ENCODE measurements around the gene BASP1. TPM values are rescaled to one million over a fixed set of nuclear protein-coding genes. Genes with fewer than 3 reads are reported as not detected.

BASP1 gene
- polyA plus RNA-seq, 1 of the 3 experiments (the other 2 are of a cell fraction): 107 TPM

DNA sequence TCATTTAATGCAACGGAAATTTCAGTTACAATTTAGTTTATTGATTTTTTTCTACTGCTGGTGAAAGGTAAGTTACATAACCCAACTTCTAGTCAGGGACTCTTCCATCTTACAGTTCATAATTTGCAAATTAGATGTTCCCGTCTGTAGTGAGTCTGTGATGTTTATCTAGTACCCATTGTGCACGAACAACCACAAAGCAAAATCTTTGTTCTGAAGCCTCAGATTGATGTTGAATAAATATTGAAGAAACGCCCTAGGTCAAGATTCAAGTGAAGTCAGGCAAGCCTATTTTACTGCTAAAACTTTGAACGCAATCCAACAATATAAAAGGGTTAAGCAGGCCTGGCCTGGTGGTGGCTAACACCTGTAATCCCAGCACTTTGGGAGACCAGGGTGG is 43.1 kb downstream of the BASP1 start:
- WGBS (ENCODE audit: low lambda C conversion rate): 93% methylated on average over 5 of the region's 5 CpGs
- H3K27ac ChIP-seq (ENCODE audit: low read depth in 2 of 2, low read length in 1 of 2): no peak overlapping the region
- H3K79me2 ChIP-seq (ENCODE audit: insufficient read depth): peaks cover 94% of the 10 kb centered on the region; the same call in 1 of the 2 replicates
- ChIA-PET POLR2A (no interaction called here), CTCF (interaction anchor here (0.7 kb wide), 1 partner anchor 1474 kb away, joined by 3 read pairs; no protein-coding TSS in a partner anchor)
- no peaks in the 10 kb centered on the region for H4K20me1 ChIP-seq (ENCODE audit: insufficient read depth)
- H3K9me2 ChIP-seq: no peaks in the 10 kb centered on the region
- DNase-seq: no peak
- no peak overlapping the region for H3K4me2 ChIP-seq
- H3K4me3 ChIP-seq (ENCODE audit: low read depth in 2 of 2, low read length in 1 of 2): no peak overlapping the region
- H3K4me1 ChIP-seq (ENCODE audit: control insufficient read depth in 1 of 2, insufficient read depth in 2 of 2, low read depth in 1 of 2, low read length in 1 of 2): peaks cover 0 to 11% of the 10 kb centered on the region in 2 experiments; a peak in 1 of 4 replicates
- H2AFZ ChIP-seq (ENCODE audit: low read depth): no peak overlapping the region
- H3K27me3 ChIP-seq (ENCODE audit: insufficient read depth): no peaks in the 10 kb centered on the region
- H3K9ac ChIP-seq: no peak overlapping the region
- no peak for TF ChIP-seq ELF1 (IDR thresholded peaks at IDR 0.05)
- TF ChIP-seq SIN3A (IDR thresholded peaks at IDR 0.05; ENCODE audit: borderline replicate concordance, low read depth, low read length): no peak
- TF ChIP-seq, protein P1, sequence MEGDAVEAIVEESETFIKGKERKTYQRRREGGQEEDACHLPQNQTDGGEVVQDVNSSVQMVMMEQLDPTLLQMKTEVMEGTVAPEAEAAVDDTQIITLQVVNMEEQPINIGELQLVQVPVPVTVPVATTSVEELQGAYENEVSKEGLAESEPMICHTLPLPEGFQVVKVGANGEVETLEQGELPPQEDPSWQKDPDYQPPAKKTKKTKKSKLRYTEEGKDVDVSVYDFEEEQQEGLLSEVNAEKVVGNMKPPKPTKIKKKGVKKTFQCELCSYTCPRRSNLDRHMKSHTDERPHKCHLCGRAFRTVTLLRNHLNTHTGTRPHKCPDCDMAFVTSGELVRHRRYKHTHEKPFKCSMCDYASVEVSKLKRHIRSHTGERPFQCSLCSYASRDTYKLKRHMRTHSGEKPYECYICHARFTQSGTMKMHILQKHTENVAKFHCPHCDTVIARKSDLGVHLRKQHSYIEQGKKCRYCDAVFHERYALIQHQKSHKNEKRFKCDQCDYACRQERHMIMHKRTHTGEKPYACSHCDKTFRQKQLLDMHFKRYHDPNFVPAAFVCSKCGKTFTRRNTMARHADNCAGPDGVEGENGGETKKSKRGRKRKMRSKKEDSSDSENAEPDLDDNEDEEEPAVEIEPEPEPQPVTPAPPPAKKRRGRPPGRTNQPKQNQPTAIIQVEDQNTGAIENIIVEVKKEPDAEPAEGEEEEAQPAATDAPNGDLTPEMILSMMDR (IDR thresholded peaks at IDR 0.05): no peak
- TF ChIP-seq, protein P2, sequence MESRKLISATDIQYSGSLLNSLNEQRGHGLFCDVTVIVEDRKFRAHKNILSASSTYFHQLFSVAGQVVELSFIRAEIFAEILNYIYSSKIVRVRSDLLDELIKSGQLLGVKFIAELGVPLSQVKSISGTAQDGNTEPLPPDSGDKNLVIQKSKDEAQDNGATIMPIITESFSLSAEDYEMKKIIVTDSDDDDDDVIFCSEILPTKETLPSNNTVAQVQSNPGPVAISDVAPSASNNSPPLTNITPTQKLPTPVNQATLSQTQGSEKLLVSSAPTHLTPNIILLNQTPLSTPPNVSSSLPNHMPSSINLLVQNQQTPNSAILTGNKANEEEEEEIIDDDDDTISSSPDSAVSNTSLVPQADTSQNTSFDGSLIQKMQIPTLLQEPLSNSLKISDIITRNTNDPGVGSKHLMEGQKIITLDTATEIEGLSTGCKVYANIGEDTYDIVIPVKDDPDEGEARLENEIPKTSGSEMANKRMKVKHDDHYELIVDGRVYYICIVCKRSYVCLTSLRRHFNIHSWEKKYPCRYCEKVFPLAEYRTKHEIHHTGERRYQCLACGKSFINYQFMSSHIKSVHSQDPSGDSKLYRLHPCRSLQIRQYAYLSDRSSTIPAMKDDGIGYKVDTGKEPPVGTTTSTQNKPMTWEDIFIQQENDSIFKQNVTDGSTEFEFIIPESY (IDR thresholded peaks at IDR 0.05; ENCODE audit: borderline replicate concordance, low read depth): no peak
- no peak for TF ChIP-seq JUND (IDR thresholded peaks at IDR 0.05)
- TF ChIP-seq IRF3 (IDR thresholded peaks at IDR 0.05; ENCODE audit: low read depth, low read length): no peak
- no peak for TF ChIP-seq USF2 (IDR thresholded peaks at IDR 0.05; ENCODE audit: borderline replicate concordance, low read depth, low read length)
- TF ChIP-seq RFX5 (IDR thresholded peaks at IDR 0.05; ENCODE audit: low read length): no peak
- TF ChIP-seq EZH2phosphoT487 (IDR thresholded peaks at IDR 0.05; ENCODE audit: borderline replicate concordance, low read depth): no peak
- no peak for TF ChIP-seq POLR2AphosphoS5 (IDR thresholded peaks at IDR 0.05; ENCODE audit: low read depth, low read length)
- TF ChIP-seq RCOR1 (IDR thresholded peaks at IDR 0.05; ENCODE audit: low read length): no peak
- TF ChIP-seq RXRA (IDR thresholded peaks at IDR 0.05; ENCODE audit: borderline replicate concordance, low read depth): no peak
- TF ChIP-seq USF1 (IDR thresholded peaks at IDR 0.05; ENCODE audit: borderline replicate concordance, low read depth): no peak
- no peak for TF ChIP-seq GATA2 (CRISPR knock-in tag; IDR thresholded peaks at IDR 0.05)
- no peak for TF ChIP-seq FOSL2 (IDR thresholded peaks at IDR 0.05; ENCODE audit: borderline replicate concordance, low read depth)
- H3F3A ChIP-seq (replicated peaks; ENCODE audit: insufficient read depth): peaks cover 3% of the 10 kb centered on the region
- peaks cover 0 to 7% of the 10 kb centered on the region in 2 experiments for H3K36me3 ChIP-seq (replicated peaks in 1 of 2; ENCODE audit: control insufficient read depth in 1 of 2, insufficient read depth in 2 of 2, low read length in 1 of 2)
- H3K9me3 ChIP-seq: no peaks in the 10 kb centered on the region
